ENCODE data around the gene SYF2. TPM values are rescaled to one million over a fixed set of nuclear protein-coding genes. Genes with fewer than 3 reads are reported as not detected.
"Not testable (repeated sequence)": the region's sequence is repeated elsewhere in the genome, so short reads cannot be mapped to it uniquely, and the experiment has no call there.

Gene SYF2
- total and polyA plus RNA-seq, 2 of the 4 experiments (the other 2 are of a cell fraction) = 8.6 to 19.5 TPM

DNA sequence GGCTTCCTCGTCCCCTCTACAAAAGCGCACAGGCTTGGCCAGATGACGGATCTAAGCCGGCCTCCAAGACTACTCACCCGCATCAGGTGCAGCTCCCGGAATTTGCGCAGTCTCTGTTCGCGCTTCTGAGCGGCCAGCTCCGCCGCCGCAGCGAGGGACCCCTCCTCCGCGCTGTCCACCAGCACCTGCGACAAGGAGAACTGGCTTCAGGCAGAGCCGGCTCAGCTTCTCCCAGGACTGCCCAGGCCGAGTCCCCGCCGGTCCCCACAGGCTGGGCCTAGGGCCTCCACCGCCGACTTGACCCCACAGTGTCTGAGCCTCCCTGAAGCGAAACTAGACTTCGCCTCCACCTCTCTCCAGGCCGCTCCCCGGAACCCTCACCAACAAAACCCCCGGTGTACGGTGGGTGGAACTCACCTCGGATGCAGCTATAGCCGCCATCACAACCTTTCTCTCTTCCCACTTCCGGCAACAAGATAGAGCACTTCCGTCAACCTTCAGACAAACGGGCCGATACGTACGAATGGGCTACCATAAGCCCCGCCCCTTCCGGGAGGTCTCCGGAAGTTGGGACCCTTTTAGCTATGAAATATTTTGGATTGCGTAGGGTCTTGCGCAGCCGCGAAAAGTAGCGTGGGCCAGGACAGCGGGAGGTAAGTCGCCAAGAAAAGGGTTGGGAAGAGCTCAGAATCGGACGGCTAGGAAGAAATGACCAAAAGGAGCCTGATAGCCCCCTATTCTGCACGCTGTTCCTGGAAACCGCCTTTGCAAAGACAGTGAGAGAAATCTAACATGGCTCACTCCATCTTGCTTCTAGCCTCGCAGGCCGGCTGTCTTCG, at the start of gene SYF2 (continued):
- TF ChIP-seq NFE2L2 (IDR thresholded peaks at IDR 0.05; ENCODE audit: low read depth, low read length) (no peak), CEBPB (IDR thresholded peaks at IDR 0.05; ENCODE audit: low read depth, low read length) (peak; percentile 62; the same call in 1 of the 2 replicates)

DNA sequence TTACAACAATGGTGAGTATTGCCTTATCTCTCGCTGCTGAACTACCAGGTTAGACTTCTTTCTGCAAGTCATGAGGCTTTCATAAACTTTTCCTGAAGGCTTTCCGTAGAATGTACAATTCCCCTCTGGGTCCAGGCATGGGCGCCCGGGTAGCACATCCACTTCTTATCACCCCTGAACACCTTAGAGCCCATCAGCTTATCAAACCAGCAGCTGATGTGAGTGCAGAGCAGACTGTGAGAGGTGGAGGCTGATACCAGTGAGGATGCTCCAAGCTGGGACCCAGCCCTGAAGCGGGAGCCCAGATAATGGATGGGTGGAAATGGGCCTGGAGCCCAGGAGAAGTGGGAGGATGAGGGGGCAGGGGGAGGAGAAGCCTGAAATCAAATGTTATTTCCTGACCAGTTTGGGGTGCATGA, 47.4 kb upstream of the SYF2 start:
- H3K4me3 ChIP-seq (ENCODE audit: insufficient read depth, low read depth, low read length); H4K5ac ChIP-seq (ENCODE audit: low read depth, low read length); H4K8ac ChIP-seq (ENCODE audit: low read depth in 2 of 2, low read length in 2 of 2); H2AK5ac ChIP-seq (ENCODE audit: low read depth, low read length); H3K9ac ChIP-seq (ENCODE audit: low read depth, low read length); H3K56ac ChIP-seq (ENCODE audit: extremely low read depth, insufficient read depth, low read length); H4K20me1 ChIP-seq (ENCODE audit: insufficient read depth, low read length); H2BK15ac ChIP-seq (ENCODE audit: low read depth, low read length); H2AK9ac ChIP-seq (replicated peaks; ENCODE audit: low read depth, low read length, poor library complexity); H2BK20ac ChIP-seq (ENCODE audit: low read depth, low read length); H3K14ac ChIP-seq (replicated peaks; ENCODE audit: low read depth, low read length); H3K4ac ChIP-seq (ENCODE audit: low read depth, low read length); H4K91ac ChIP-seq (ENCODE audit: insufficient read depth, low read depth, low read length); BruUV-seq (replicated peaks); H3K4me2 ChIP-seq (ENCODE audit: low read depth, low read length); DNase-seq; H3K9me3 ChIP-seq (ENCODE audit: control insufficient read depth, insufficient read depth, low read length); H2BK5ac ChIP-seq (ENCODE audit: low read depth, low read length, poor library complexity, severe bottlenecking); H2BK120ac ChIP-seq (ENCODE audit: low read depth, low read length); H2AFZ ChIP-seq (replicated peaks; ENCODE audit: low read length, poor library complexity); H3K23ac ChIP-seq (ENCODE audit: low read depth, low read length); H3K9me1 ChIP-seq (ENCODE audit: insufficient read depth, low read length); H3K79me1 ChIP-seq (ENCODE audit: low read depth in 1 of 2, low read length in 2 of 2); H3K36me3 ChIP-seq (ENCODE audit: control insufficient read depth, insufficient read depth, low read length); ATAC-seq (ENCODE audit: low read depth); CTCF ChIA-PET; H3K27ac ChIP-seq (ENCODE audit: insufficient read depth, low read length); H3K4me1 ChIP-seq (ENCODE audit: control insufficient read depth, insufficient read depth, low read length); dilution Hi-C loops (cut with HindIII; ENCODE audit: low sequenced_read_pairs, unreplicated experiment); POLR2A ChIA-PET (ENCODE audit: unreplicated experiment); H3K18ac ChIP-seq (ENCODE audit: low read depth, low read length); H3K27me3 ChIP-seq (ENCODE audit: control insufficient read depth, insufficient read depth, low read length): not testable (repeated sequence)
- intact Hi-C loops (cut with micrococcal nuclease) = loop anchor here (10.0 kb wide), 1 partner anchor 245 kb away; no protein-coding TSS in a partner anchor
- in situ Hi-C loops (cut with MboI; ENCODE audit: low sequenced_read_pairs) = loop anchor here (10.0 kb wide), 2 partner anchors 125 to 245 kb away; no protein-coding TSS in a partner anchor
- no CpG with 5 or more reads among the region's 5 CpGs for WGBS, 2 experiments (ENCODE audit: extremely low coverage in 2 of 2, insufficient read length in 1 of 2)

DNA sequence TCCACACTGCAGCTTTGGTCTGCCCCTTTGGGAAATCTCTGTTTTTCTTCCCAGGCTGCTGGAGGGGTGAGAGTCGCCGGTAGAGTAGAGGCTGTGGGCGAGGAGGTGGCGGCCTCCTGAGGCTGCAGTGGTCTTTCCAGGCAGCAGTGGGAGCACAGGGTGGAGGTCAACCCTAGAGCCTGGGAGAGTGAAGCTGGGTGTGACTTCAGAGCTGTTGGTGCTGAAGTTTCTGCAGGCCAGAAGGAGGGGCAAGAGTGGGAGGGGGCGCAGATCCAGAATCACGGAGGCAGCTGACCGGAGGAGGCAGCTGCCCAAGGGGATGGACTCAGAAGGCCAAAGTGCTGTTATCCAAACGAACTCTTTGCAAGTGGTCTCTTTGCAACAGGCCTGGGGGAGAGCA, 46.5 kb upstream of the SYF2 start:
- H3K4ac ChIP-seq (ENCODE audit: low read depth, low read length); H2BK120ac ChIP-seq (ENCODE audit: low read depth, low read length); H3K9me3 ChIP-seq (ENCODE audit: control insufficient read depth, insufficient read depth, low read length); H2AFZ ChIP-seq (replicated peaks; ENCODE audit: low read length, poor library complexity); BruUV-seq (replicated peaks); H3K9ac ChIP-seq (ENCODE audit: low read depth, low read length); H2AK9ac ChIP-seq (replicated peaks; ENCODE audit: low read depth, low read length, poor library complexity); H4K8ac ChIP-seq (ENCODE audit: low read depth in 2 of 2, low read length in 2 of 2); H2BK20ac ChIP-seq (ENCODE audit: low read depth, low read length); CTCF ChIA-PET; H3K18ac ChIP-seq (ENCODE audit: low read depth, low read length); H3K9me1 ChIP-seq (ENCODE audit: insufficient read depth, low read length); H3K23ac ChIP-seq (ENCODE audit: low read depth, low read length); H4K91ac ChIP-seq (ENCODE audit: insufficient read depth, low read depth, low read length); intact Hi-C loops (cut with micrococcal nuclease); POLR2A ChIA-PET (ENCODE audit: unreplicated experiment); in situ Hi-C loops (cut with MboI; ENCODE audit: low sequenced_read_pairs); H3K27me3 ChIP-seq (ENCODE audit: control insufficient read depth, insufficient read depth, low read length); H3K79me1 ChIP-seq (ENCODE audit: low read depth in 1 of 2, low read length in 2 of 2); ATAC-seq (ENCODE audit: low read depth); H3K36me3 ChIP-seq (ENCODE audit: control insufficient read depth, insufficient read depth, low read length); H4K20me1 ChIP-seq (ENCODE audit: insufficient read depth, low read length); H3K27ac ChIP-seq (ENCODE audit: insufficient read depth, low read length); H2AK5ac ChIP-seq (ENCODE audit: low read depth, low read length); H3K4me1 ChIP-seq (ENCODE audit: control insufficient read depth, insufficient read depth, low read length); H3K14ac ChIP-seq (replicated peaks; ENCODE audit: low read depth, low read length); H3K4me2 ChIP-seq (ENCODE audit: low read depth, low read length); DNase-seq; H3K56ac ChIP-seq (ENCODE audit: extremely low read depth, insufficient read depth, low read length); H2BK15ac ChIP-seq (ENCODE audit: low read depth, low read length); H2BK5ac ChIP-seq (ENCODE audit: low read depth, low read length, poor library complexity, severe bottlenecking); dilution Hi-C loops (cut with HindIII; ENCODE audit: low sequenced_read_pairs, unreplicated experiment); H4K5ac ChIP-seq (ENCODE audit: low read depth, low read length); H3K4me3 ChIP-seq (ENCODE audit: insufficient read depth, low read depth, low read length): not testable (repeated sequence)
- WGBS, 2 experiments (ENCODE audit: extremely low coverage in 2 of 2, insufficient read length in 1 of 2) = no CpG with 5 or more reads among the region's 8 CpGs
